Kidney (tissue), 14 donors: ENCODE data around the gene ARID3A. TPM values are rescaled to one million over a fixed set of nuclear protein-coding genes. Genes with fewer than 3 reads are reported as not detected.

Experiments
- DNase-seq, 5 donors: peaks; one replicate each; pipeline ENCODE4 v3.0.0-alpha.2; 2013 to 2020
- FAIRE-seq: peaks from 2 replicates; lab custom pipeline; 2012; peaks lifted over from hg19 to GRCh38; lab: Jason Lieb, UNC
- H3K27ac ChIP-seq, 2 donors: one replicate each; pipeline ENCODE4 v1.7.0; 2013; ENCODE audit warnings: low read depth in 2 of 2, low read length in 2 of 2, inconsistent platforms in 1 of 2
- H3K27me3 ChIP-seq: one replicate; pipeline ENCODE4 v1.7.1; 2013; ENCODE audit warnings: low read length, inconsistent platforms; ENCODE audit not compliant: control insufficient read depth, insufficient read depth
- H3K36me3 ChIP-seq, 3 donors: one replicate each; pipeline versions ENCODE4 v1.7.0 to v1.7.1; 2013; ENCODE audit warnings: low read length in 3 of 3, control low read depth in 1 of 3, inconsistent platforms in 1 of 3; ENCODE audit not compliant: insufficient read depth in 3 of 3, control insufficient read depth in 2 of 3
- H3K4me1 ChIP-seq, 3 donors: one replicate each; pipeline versions ENCODE4 v1.7.0 to v1.7.1; 2013; ENCODE audit warnings: low read length in 3 of 3, inconsistent platforms in 1 of 3, low read depth in 1 of 3; ENCODE audit not compliant: control insufficient read depth in 2 of 3, insufficient read depth in 2 of 3
- H3K4me3 ChIP-seq, 3 donors: one replicate each; pipeline versions ENCODE4 v1.7.0 to v1.8.1; 2013; ENCODE audit warnings: low read length in 3 of 3, control low read depth in 1 of 3, inconsistent platforms in 1 of 3
- H3K9ac ChIP-seq, 3 donors: one replicate each; pipeline versions ENCODE4 v1.7.0 to v1.7.1; 2013; ENCODE audit warnings: low read length in 3 of 3, control low read depth in 1 of 3, inconsistent platforms in 1 of 3
- H3K9me3 ChIP-seq, 3 donors: one replicate each; pipeline versions ENCODE4 v1.7.0 to v1.7.1; 2013; ENCODE audit warnings: low read length in 3 of 3, control low read depth in 1 of 3, inconsistent platforms in 1 of 3; ENCODE audit not compliant: control insufficient read depth in 2 of 3, insufficient read depth in 1 of 3
- CTCF ChIP-seq: IDR thresholded peaks from 3 replicates; pipeline ENCODE4 v1.5.1; 2012; ENCODE audit warnings: mild to moderate bottlenecking, moderate library complexity, borderline replicate concordance; ENCODE audit not compliant: insufficient read depth; ENCODE audit errors: extremely low read depth
- intact Hi-C: fragments of 100-400 bp; cut with DNase I; formaldehyde crosslinking; loops from one replicate; pipeline ENCODE4 v1.11.1; 2022
- polyA plus RNA-seq: library from polyadenylated mRNA; stranded (reverse); fragments of 350-450 nt; fragmentation: Illumina TruSeq; extraction: RNeasy Lipid Tissue Mini Kit (QIAGEN cat#74804); gene quantifications from one replicate; pipeline ENCODE4 v1.2.3, GENCODE V29; 2014; ENCODE audit warnings: low read depth, low replicate concordance; ENCODE audit not compliant: insufficient read depth
- total RNA-seq: library from RNA; stranded (reverse); fragmentation: NEBNext Ultra II Directional; extraction: Animal tissue kit (Norgen Biotek cat#: 25700); gene quantifications from one replicate; pipeline ENCODE4 v1.2.1, GENCODE V29; 2021
- donor health status: control.
- donor health status: control.
- donor health status: control.
- donor health status: control.
- donor health status: control.
- donor health status: DM: yes; HTN: yes; CAD: no.
- donor health status: Normal renal cell carcinoma (clear cell type).

The ARID3A gene
- total and polyA plus RNA-seq, 2 donors from 2014 or later, result 5.6 to 16.9 TPM

GRCh38 chr19:976476-976875 is 50.6 kb downstream of the ARID3A start:
- H3K36me3 ChIP-seq, result no peaks in the 10 kb centered on the region
- intact Hi-C loops, result no loop called here

GRCh38 chr19:977058-977464 is 51.2 kb downstream of the ARID3A start:
- FAIRE-seq (no peak), DNase-seq (no peak)
- H3K9me3 ChIP-seq, result no peaks in the 10 kb centered on the region
- intact Hi-C loops, result no loop called here
- H3K27ac ChIP-seq, result no peak overlapping the region
- H3K27me3 ChIP-seq, result no peaks in the 10 kb centered on the region
- H3K4me1 ChIP-seq, result peaks cover 0 to 10% (median 8%) of the 10 kb centered on the region in 3 donors
- no peak overlapping the region for H3K4me3 ChIP-seq
- no peak for TF ChIP-seq CTCF
- H3K36me3 ChIP-seq, result no peaks in the 10 kb centered on the region
- H3K9ac ChIP-seq, result no peak overlapping the region

More at GRCh38 chr19:976476-976875, 50.6 kb downstream of the ARID3A start:
- Histone ChIP-seq H3K27me3 (no peaks in the 10 kb centered on the region), H3K9me3 (no peaks in the 10 kb centered on the region), H3K27ac (no peak overlapping the region), H3K9ac (no peak overlapping the region), H3K4me3 (no peak overlapping the region), H3K4me1 (peaks cover 0 to 10% (median 8%) of the 10 kb centered on the region in 3 donors)
- DNase-seq (no peak), FAIRE-seq (no peak)
- no peak for TF ChIP-seq CTCF

- Histone ChIP-seq H3K27ac (peak overlapping the region; percentile 73 to 78), H3K4me1 (peaks cover 0 to 17% (median 12%) of the 10 kb centered on the region in 3 donors), H3K9me3 (no peaks in the 10 kb centered on the region), H3K9ac (no peak overlapping the region), H3K36me3 (no peaks in the 10 kb centered on the region), H3K27me3 (no peaks in the 10 kb centered on the region), H3K4me3 (no peak overlapping the region)
- DNase-seq (peak in 3 of 5 donors; percentile 65 to 78 (median 66)), FAIRE-seq (no peak)
- intact Hi-C loops, result no loop called here
- no peak for TF ChIP-seq CTCF
These were observed 53.5 kb downstream of the ARID3A start for GRCh38 chr19:979318-979741.
